Glutamatergic neuron (in vitro differentiated cells): ENCODE measurements around the gene PTPRN2. TPM values are rescaled to one million over a fixed set of nuclear protein-coding genes. Genes with fewer than 3 reads are reported as not detected.

Experiments used
- DNase-seq: peaks from one replicate; pipeline ENCODE4 v3.0.0; 2022
- H3K27ac Mint-ChIP-seq: one replicate; pipeline ENCODE4 v1.8.0; 2020; ENCODE audit warnings: mild to moderate bottlenecking, mixed read lengths, inconsistent platforms; ENCODE audit not compliant: unreplicated experiment
- H3K27me3 Mint-ChIP-seq: one replicate; pipeline ENCODE4 v1.8.0; 2020; ENCODE audit warnings: mild to moderate bottlenecking, moderate library complexity, mixed read lengths, inconsistent platforms; ENCODE audit not compliant: unreplicated experiment
- H3K36me3 Mint-ChIP-seq: one replicate; pipeline ENCODE4 v1.8.0; 2020; ENCODE audit warnings: mild to moderate bottlenecking, mixed read lengths, inconsistent platforms; ENCODE audit not compliant: unreplicated experiment
- H3K4me1 Mint-ChIP-seq: one replicate; pipeline ENCODE4 v1.8.0; 2020; ENCODE audit warnings: mild to moderate bottlenecking, low read depth, mixed read lengths, inconsistent platforms; ENCODE audit not compliant: unreplicated experiment
- H3K4me3 Mint-ChIP-seq: one replicate; pipeline ENCODE4 v1.8.0; 2020; ENCODE audit warnings: mild to moderate bottlenecking, mixed read lengths, inconsistent platforms; ENCODE audit not compliant: unreplicated experiment
- H3K9me3 Mint-ChIP-seq: one replicate; pipeline ENCODE4 v1.8.0; 2020; ENCODE audit warnings: mild to moderate bottlenecking, moderate library complexity, mixed read lengths, inconsistent platforms; ENCODE audit not compliant: unreplicated experiment
- total RNA-seq: library from RNA; stranded (reverse); fragmentation: NEBNext Ultra II Directional; extraction: Animal tissue kit (Norgen Biotek cat#: 25700); gene quantifications from one replicate; pipeline ENCODE4 v1.2.1, GENCODE V29; 2021; ENCODE audit not compliant: unreplicated experiment
- TF ChIP-seq, protein P1 (sequence below): fragments of 200-600 bp; sonication (generic); IDR thresholded peaks from one replicate; pipeline ENCODE4 v1.5.0; 2021; ENCODE audit not compliant: partially characterized antibody, unreplicated experiment

Gene PTPRN2
- total RNA-seq, 1 donor from 2014 or later, result 49.0 TPM

DNA sequence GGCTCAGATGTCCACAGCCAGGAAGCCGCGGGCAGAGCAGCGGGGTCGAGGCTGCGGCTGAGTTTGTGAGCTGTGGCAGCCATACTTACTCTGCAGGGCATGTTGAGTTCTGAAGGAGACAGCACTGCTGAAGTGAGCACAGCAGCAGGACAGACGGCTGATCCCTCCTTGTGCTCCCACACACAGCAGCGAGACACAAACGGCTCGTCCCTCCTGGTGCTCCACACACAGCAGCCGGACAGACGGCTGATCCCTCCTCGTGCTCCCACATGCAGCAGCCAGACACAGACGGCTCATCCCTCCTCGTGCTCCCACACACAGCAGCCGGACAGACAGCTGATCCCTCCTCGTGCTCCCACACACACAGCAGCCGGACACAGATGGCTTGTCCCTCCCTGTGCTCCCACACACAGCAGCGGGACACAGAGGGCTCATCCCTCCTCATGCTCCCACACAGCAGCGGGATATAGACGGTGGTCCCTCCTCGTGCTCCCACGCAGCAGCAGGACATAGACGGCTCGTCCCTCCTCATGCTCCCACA lies 305.1 kb downstream of the PTPRN2 start:
- peak overlapping the region; percentile 66 for H3K27ac Mint-ChIP-seq
- H3K9me3 Mint-ChIP-seq, result peaks cover 29% of the 10 kb centered on the region
- peaks cover 14% of the 10 kb centered on the region for H3K36me3 Mint-ChIP-seq
- peaks cover 6% of the 10 kb centered on the region for H3K27me3 Mint-ChIP-seq
- no peak for DNase-seq
- H3K4me3 Mint-ChIP-seq, result no peak overlapping the region
- TF ChIP-seq, protein P1, sequence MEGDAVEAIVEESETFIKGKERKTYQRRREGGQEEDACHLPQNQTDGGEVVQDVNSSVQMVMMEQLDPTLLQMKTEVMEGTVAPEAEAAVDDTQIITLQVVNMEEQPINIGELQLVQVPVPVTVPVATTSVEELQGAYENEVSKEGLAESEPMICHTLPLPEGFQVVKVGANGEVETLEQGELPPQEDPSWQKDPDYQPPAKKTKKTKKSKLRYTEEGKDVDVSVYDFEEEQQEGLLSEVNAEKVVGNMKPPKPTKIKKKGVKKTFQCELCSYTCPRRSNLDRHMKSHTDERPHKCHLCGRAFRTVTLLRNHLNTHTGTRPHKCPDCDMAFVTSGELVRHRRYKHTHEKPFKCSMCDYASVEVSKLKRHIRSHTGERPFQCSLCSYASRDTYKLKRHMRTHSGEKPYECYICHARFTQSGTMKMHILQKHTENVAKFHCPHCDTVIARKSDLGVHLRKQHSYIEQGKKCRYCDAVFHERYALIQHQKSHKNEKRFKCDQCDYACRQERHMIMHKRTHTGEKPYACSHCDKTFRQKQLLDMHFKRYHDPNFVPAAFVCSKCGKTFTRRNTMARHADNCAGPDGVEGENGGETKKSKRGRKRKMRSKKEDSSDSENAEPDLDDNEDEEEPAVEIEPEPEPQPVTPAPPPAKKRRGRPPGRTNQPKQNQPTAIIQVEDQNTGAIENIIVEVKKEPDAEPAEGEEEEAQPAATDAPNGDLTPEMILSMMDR, result no peak
- peaks cover 5% of the 10 kb centered on the region for H3K4me1 Mint-ChIP-seq

DNA sequence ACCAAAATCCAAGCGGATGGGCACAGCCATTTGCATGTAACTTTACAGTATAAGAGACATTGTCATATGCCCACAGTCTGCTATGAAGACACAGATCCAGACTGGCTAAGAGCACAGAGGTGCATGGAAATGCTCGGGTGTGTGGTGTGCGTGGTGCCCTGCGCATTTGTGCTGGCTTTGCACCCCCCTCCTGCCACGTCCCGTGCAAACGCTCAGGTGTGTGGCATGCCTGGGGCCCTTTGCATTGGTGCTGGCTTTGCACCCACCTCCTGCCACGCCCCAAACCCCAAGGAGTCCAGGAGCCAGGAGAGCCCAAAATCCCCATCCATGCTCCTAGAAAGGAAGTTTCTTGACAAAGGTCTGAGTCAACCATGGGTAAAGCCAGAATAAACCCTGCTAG lies 306.2 kb downstream of the PTPRN2 start:
- Mint-ChIP-seq H3K36me3 (peaks cover 7% of the 10 kb centered on the region), H3K9me3 (peaks cover 28% of the 10 kb centered on the region), H3K4me3 (no peak overlapping the region), H3K27me3 (peaks cover 6% of the 10 kb centered on the region), H3K27ac (no peak overlapping the region), H3K4me1 (peaks cover 5% of the 10 kb centered on the region)
- TF ChIP-seq, protein P1, result no peak
- no peak for DNase-seq

DNA sequence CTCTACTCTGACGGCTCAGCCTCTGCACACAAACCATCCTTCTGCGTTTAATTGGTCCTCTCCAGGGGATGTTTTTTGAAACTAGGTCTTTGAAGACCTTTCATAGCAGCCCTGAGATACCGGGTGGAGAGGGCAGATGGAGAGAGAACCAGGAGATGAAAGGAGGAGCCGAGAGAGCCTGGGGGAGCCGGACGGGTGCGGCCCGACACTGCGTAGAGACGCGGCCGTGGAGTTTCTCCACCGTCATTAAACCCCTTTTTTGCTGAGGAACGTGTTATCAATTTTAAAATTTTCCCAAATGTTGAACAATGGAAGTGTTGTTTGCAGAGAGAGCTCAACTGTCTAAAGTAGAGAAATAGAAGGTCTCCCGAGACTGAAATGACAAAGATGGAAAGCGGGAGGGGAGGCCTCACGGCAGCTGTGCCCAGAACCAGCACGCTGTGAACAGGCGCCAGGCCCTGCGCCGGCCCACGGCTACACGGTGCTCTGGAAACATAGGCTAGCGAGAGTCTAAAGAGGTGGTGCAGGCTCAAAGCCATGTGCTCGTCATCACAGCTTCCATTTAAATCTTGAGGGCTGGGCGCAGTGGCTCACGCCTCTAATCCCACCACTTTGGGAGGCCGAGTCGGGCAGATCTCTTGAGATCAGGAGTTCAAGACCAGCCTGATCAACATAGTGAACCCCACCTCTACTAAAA lies 307.0 kb downstream of the PTPRN2 start:
- H3K9me3 Mint-ChIP-seq, result peaks cover 24% of the 10 kb centered on the region

DNA sequence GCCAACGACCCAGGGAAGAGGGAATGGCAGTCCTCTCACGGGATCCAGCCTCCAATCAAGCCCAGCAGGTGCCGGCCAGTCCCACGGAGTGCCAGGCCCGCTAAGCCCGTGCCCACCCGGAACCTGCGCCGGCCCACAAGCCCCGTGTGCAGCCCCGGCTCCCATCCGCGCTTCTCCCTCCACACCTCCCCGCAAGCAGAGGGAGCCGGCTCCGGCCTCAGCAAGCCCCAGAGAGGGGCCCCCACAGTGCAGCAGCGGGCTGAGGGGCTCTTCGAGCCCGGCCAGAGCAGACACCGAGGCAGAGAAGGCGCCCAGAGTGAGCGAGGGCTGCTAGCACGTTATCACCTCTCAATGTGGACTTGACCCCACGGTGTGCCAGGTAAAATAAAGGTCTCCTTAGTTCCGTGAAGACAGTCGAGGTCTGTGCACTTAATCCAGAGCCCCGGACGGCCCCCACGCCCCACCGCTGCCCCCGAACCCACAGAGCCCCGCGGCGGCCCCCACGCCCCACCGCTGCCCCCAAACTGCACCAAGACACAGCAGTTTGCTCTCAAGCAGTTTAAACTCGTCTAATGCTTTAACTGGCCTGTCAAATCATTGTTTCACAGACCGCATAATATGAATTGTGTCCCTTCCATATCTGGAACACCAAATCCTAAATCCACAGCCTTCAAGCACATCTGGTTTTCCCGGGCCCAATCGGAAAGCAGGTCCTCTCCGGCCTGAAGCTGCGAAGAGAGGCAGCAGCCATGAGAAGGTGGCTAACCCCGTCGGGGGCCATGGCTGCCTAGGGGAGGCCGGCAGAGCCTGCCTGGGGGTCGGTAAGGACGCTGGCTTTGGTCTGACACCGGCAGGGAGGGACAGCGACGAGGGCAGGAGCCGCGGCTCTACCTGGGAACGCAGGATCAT lies 307.8 kb downstream of the PTPRN2 start:
- TF ChIP-seq, protein P1, result no peak
- Mint-ChIP-seq H3K4me3 (no peak overlapping the region), H3K4me1 (peaks cover 5% of the 10 kb centered on the region), H3K9me3 (peaks cover 24% of the 10 kb centered on the region), H3K27ac (no peak overlapping the region), H3K27me3 (peaks cover 6% of the 10 kb centered on the region), H3K36me3 (peaks cover under 1% of the 10 kb centered on the region)
- DNase-seq, result no peak

More for the DNA sequence above, 307.0 kb downstream of the PTPRN2 start:
- H3K4me1 Mint-ChIP-seq, result peaks cover 5% of the 10 kb centered on the region
- no peak for DNase-seq
- H3K27me3 Mint-ChIP-seq, result peaks cover 6% of the 10 kb centered on the region
- H3K4me3 Mint-ChIP-seq, result no peak overlapping the region
- peaks cover 5% of the 10 kb centered on the region for H3K36me3 Mint-ChIP-seq
- TF ChIP-seq, protein P1, result no peak
- H3K27ac Mint-ChIP-seq, result no peak overlapping the region
